ENCODE results near the gene TRPC1.

- TF ChIP-seq, protein P1, sequence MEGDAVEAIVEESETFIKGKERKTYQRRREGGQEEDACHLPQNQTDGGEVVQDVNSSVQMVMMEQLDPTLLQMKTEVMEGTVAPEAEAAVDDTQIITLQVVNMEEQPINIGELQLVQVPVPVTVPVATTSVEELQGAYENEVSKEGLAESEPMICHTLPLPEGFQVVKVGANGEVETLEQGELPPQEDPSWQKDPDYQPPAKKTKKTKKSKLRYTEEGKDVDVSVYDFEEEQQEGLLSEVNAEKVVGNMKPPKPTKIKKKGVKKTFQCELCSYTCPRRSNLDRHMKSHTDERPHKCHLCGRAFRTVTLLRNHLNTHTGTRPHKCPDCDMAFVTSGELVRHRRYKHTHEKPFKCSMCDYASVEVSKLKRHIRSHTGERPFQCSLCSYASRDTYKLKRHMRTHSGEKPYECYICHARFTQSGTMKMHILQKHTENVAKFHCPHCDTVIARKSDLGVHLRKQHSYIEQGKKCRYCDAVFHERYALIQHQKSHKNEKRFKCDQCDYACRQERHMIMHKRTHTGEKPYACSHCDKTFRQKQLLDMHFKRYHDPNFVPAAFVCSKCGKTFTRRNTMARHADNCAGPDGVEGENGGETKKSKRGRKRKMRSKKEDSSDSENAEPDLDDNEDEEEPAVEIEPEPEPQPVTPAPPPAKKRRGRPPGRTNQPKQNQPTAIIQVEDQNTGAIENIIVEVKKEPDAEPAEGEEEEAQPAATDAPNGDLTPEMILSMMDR (conservative IDR thresholded peaks at IDR 0.05; ENCODE audit: low read length) = no peak
- TF ChIP-seq EZH2phosphoT487 (IDR thresholded peaks at IDR 0.05; ENCODE audit: borderline replicate concordance) = no peak
These were observed 62.2 kb downstream of the TRPC1 start for GRCh38 chr3:142785996-142786395.

Measured in Loucy (cell line).